ENCODE data around the gene POTEC. TPM values are rescaled to one million over a fixed set of nuclear protein-coding genes. Genes with fewer than 3 reads are reported as not detected.
"Not testable (repeated sequence)": the region's sequence is repeated elsewhere in the genome, so short reads cannot be mapped to it uniquely, and the experiment has no call there.

POTEC gene
- total and polyA plus RNA-seq, 9 of the 15 experiments (the other 6 are each of a cell fraction or from before 2014, with no cell fraction given), result 0.01 TPM; not detected in 8

- FAIRE-seq; in situ Hi-C loops (cut with MboI): not testable (repeated sequence)
Measured at GRCh38 chr18:14474007-14474720, 69.2 kb downstream of the POTEC start.

GRCh38 chr18:14473250-14474006 is 70.0 kb downstream of the POTEC start:
- intact Hi-C loops (cut with micrococcal nuclease); H3K9me3 ChIP-seq (replicated peaks; ENCODE audit: control insufficient read depth, insufficient read depth, low read depth, low read length); H2AFZ ChIP-seq (ENCODE audit: low read depth, low read length); H3K79me2 ChIP-seq (ENCODE audit: control insufficient read depth, insufficient read depth, low read length); H3K9me1 ChIP-seq (ENCODE audit: control insufficient read depth, insufficient read depth, low read length); H3K9ac ChIP-seq (ENCODE audit: insufficient read depth in 1 of 2, low read depth in 2 of 2, low read length in 2 of 2); H3K27ac ChIP-seq (ENCODE audit: extremely low read depth, low read depth, low read length); ATAC-seq; H4K20me1 ChIP-seq (replicated peaks; ENCODE audit: control insufficient read depth, insufficient read depth, low read length); H3K27me3 ChIP-seq (ENCODE audit: control insufficient read depth in 2 of 2, insufficient read depth in 2 of 2, low read length in 2 of 2); DNase-seq (ENCODE audit: extremely low read depth in 1 of 4, low spot score in 3 of 4); H3K36me3 ChIP-seq (ENCODE audit: control insufficient read depth, insufficient read depth, low read length); BruUV-seq (replicated peaks); POLR2A ChIA-PET; H3K4me3 ChIP-seq; H3K4me1 ChIP-seq (replicated peaks in 1 of 2; ENCODE audit: control insufficient read depth in 2 of 2, insufficient read depth in 2 of 2, low read length in 2 of 2); H3K4me2 ChIP-seq (ENCODE audit: insufficient read depth, low read length); CTCF ChIA-PET (ENCODE audit: low intra/inter-chr PET ratio); in situ Hi-C loops (cut with MboI); FAIRE-seq: not testable (repeated sequence)
- WGBS (ENCODE audit: insufficient coverage, low coverage, missing lambda C conversion rate), result 6% methylated on average over 17 of the region's 23 CpGs

More at GRCh38 chr18:14474007-14474720, 69.2 kb downstream of the POTEC start:
- CTCF ChIA-PET (ENCODE audit: low intra/inter-chr PET ratio); H3K36me3 ChIP-seq (ENCODE audit: control insufficient read depth, insufficient read depth, low read length); H3K9me3 ChIP-seq (replicated peaks; ENCODE audit: control insufficient read depth, insufficient read depth, low read depth, low read length); DNase-seq (ENCODE audit: extremely low read depth in 1 of 4, low spot score in 3 of 4); POLR2A ChIA-PET; H4K20me1 ChIP-seq (replicated peaks; ENCODE audit: control insufficient read depth, insufficient read depth, low read length); H3K9me1 ChIP-seq (ENCODE audit: control insufficient read depth, insufficient read depth, low read length); H3K79me2 ChIP-seq (ENCODE audit: control insufficient read depth, insufficient read depth, low read length); H3K4me2 ChIP-seq (ENCODE audit: insufficient read depth, low read length); H3K4me3 ChIP-seq; H3K9ac ChIP-seq (ENCODE audit: insufficient read depth in 1 of 2, low read depth in 2 of 2, low read length in 2 of 2); intact Hi-C loops (cut with micrococcal nuclease); BruUV-seq (replicated peaks); H3K27ac ChIP-seq (ENCODE audit: extremely low read depth, low read depth, low read length); H2AFZ ChIP-seq (ENCODE audit: low read depth, low read length); H3K27me3 ChIP-seq (ENCODE audit: control insufficient read depth in 2 of 2, insufficient read depth in 2 of 2, low read length in 2 of 2); H3K4me1 ChIP-seq (replicated peaks in 1 of 2; ENCODE audit: control insufficient read depth in 2 of 2, insufficient read depth in 2 of 2, low read length in 2 of 2); ATAC-seq: not testable (repeated sequence)
- WGBS (ENCODE audit: insufficient coverage, low coverage, missing lambda C conversion rate), result 2% methylated on average over 14 of the region's 38 CpGs

- DNase-seq (ENCODE audit: extremely low read depth in 1 of 4, low spot score in 3 of 4); BruUV-seq (replicated peaks); H3K9me3 ChIP-seq (replicated peaks; ENCODE audit: control insufficient read depth, insufficient read depth, low read depth, low read length); in situ Hi-C loops (cut with MboI); H2AFZ ChIP-seq (ENCODE audit: low read depth, low read length); H3K9me1 ChIP-seq (ENCODE audit: control insufficient read depth, insufficient read depth, low read length); ATAC-seq; H3K4me2 ChIP-seq (ENCODE audit: insufficient read depth, low read length); intact Hi-C loops (cut with micrococcal nuclease); H3K27ac ChIP-seq (ENCODE audit: extremely low read depth, low read depth, low read length); POLR2A ChIA-PET; H3K27me3 ChIP-seq (ENCODE audit: control insufficient read depth in 2 of 2, insufficient read depth in 2 of 2, low read length in 2 of 2); H3K4me1 ChIP-seq (replicated peaks in 1 of 2; ENCODE audit: control insufficient read depth in 2 of 2, insufficient read depth in 2 of 2, low read length in 2 of 2); H4K20me1 ChIP-seq (replicated peaks; ENCODE audit: control insufficient read depth, insufficient read depth, low read length); FAIRE-seq; CTCF ChIA-PET (ENCODE audit: low intra/inter-chr PET ratio); H3K36me3 ChIP-seq (ENCODE audit: control insufficient read depth, insufficient read depth, low read length); H3K9ac ChIP-seq (ENCODE audit: insufficient read depth in 1 of 2, low read depth in 2 of 2, low read length in 2 of 2); H3K4me3 ChIP-seq; H3K79me2 ChIP-seq (ENCODE audit: control insufficient read depth, insufficient read depth, low read length): not testable (repeated sequence)
- WGBS (ENCODE audit: insufficient coverage, low coverage, missing lambda C conversion rate), result 3% methylated on average over 3 of the region's 3 CpGs
Measured at GRCh38 chr18:14471286-14471685, 72.1 kb downstream of the POTEC start.

Data from K562 (cell line).